ENCODE data around the gene BNC2.

BNC2 gene

GRCh38 chr9:16753256-16753655 lies 117.2 kb downstream of the BNC2 start:
- DNase-seq, result no peak

- DNase-seq, result no peak
Measured at GRCh38 chr9:16752601-16753000, 117.9 kb downstream of the BNC2 start.

GRCh38 chr9:16750553-16750952 lies 119.9 kb downstream of the BNC2 start:
- DNase-seq, result no peak

- no peak for DNase-seq
Measured at GRCh38 chr9:16745359-16745758, 125.1 kb downstream of the BNC2 start.

- DNase-seq, result no peak
Measured at GRCh38 chr9:16744394-16744793, 126.1 kb downstream of the BNC2 start.

- DNase-seq, result no peak
Measured at GRCh38 chr9:16743375-16743774, 127.1 kb downstream of the BNC2 start.

GRCh38 chr9:16735001-16735400 lies 135.5 kb downstream of the BNC2 start:
- no peak for DNase-seq

GRCh38 chr9:16732546-16732945 lies 137.9 kb downstream of the BNC2 start:
- DNase-seq, result no peak

GRCh38 chr9:16730162-16730561 lies 140.3 kb downstream of the BNC2 start:
- DNase-seq, result no peak

GRCh38 chr9:16729651-16730050 lies 140.8 kb downstream of the BNC2 start:
- DNase-seq, result peak; percentile 65

GRCh38 chr9:16728137-16728508 lies 142.3 kb downstream of the BNC2 start:
- peak; percentile 58 for DNase-seq

- no peak for DNase-seq
Measured at GRCh38 chr9:16727452-16728136, 142.9 kb downstream of the BNC2 start.

- peak; percentile 91 for DNase-seq
Measured at GRCh38 chr9:16726718-16727451, 143.6 kb downstream of the BNC2 start.

GRCh38 chr9:16726029-16726428 lies 144.4 kb downstream of the BNC2 start:
- DNase-seq, result no peak

- DNase-seq, result no peak
Measured at GRCh38 chr9:16725066-16725465, 145.4 kb downstream of the BNC2 start.

- DNase-seq, result no peak
Measured at GRCh38 chr9:16721972-16722371, 148.5 kb downstream of the BNC2 start.

GRCh38 chr9:16720386-16720785 lies 150.1 kb downstream of the BNC2 start:
- DNase-seq, result no peak

GRCh38 chr9:16719921-16720320 lies 150.5 kb downstream of the BNC2 start:
- DNase-seq, result no peak

GRCh38 chr9:16718952-16719351 lies 151.5 kb downstream of the BNC2 start:
- no peak for DNase-seq

- DNase-seq, result no peak
Measured at GRCh38 chr9:16718296-16718695, 152.2 kb downstream of the BNC2 start.

- no peak for DNase-seq
Measured at GRCh38 chr9:16716601-16717000, 153.9 kb downstream of the BNC2 start.

GRCh38 chr9:16715404-16715803 lies 155.1 kb downstream of the BNC2 start:
- no peak for DNase-seq

GRCh38 chr9:16712787-16713186 lies 157.7 kb downstream of the BNC2 start:
- no peak for DNase-seq

GRCh38 chr9:16710888-16711287 lies 159.6 kb downstream of the BNC2 start:
- no peak for DNase-seq

GRCh38 chr9:16709924-16710323 lies 160.5 kb downstream of the BNC2 start:
- no peak for DNase-seq
